NB4 (cell line): ENCODE data around the gene F2RL2.

Source experiments
- POLR2A ChIP-seq: IDR thresholded peaks from 2 replicates; pipeline ENCODE4 v1.6.1; 2011; ENCODE audit warnings: mild to moderate bottlenecking; ENCODE audit not compliant: insufficient read length; ENCODE audit errors: extremely low read depth
- TF ChIP-seq, protein P1 (sequence below): IDR thresholded peaks from one replicate; pipeline ENCODE4 v1.5.1; 2012; ENCODE audit warnings: low read depth, low read length

DNA sequence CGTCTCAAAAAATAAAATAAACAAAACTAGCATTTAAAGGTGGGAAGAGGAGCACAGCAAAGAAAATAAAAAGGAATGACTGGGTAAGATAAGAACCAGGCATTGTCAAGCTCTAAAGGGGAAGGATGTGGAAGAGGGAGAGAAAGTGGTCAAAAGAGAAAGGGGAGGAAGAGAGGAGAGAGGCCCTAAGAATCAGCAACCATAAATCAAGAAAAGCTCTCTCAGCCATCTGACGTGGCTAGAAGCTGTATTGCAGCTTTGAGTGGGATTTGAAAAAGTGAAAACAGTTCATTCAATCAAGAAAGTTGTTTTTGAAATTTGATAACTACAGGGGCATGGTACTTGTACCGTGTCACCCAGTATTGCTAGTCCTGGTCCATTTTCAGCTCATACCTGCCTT lies 47.3 kb upstream of the F2RL2 start:
- TF ChIP-seq, protein P1, sequence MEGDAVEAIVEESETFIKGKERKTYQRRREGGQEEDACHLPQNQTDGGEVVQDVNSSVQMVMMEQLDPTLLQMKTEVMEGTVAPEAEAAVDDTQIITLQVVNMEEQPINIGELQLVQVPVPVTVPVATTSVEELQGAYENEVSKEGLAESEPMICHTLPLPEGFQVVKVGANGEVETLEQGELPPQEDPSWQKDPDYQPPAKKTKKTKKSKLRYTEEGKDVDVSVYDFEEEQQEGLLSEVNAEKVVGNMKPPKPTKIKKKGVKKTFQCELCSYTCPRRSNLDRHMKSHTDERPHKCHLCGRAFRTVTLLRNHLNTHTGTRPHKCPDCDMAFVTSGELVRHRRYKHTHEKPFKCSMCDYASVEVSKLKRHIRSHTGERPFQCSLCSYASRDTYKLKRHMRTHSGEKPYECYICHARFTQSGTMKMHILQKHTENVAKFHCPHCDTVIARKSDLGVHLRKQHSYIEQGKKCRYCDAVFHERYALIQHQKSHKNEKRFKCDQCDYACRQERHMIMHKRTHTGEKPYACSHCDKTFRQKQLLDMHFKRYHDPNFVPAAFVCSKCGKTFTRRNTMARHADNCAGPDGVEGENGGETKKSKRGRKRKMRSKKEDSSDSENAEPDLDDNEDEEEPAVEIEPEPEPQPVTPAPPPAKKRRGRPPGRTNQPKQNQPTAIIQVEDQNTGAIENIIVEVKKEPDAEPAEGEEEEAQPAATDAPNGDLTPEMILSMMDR, result no peak
- no peak for TF ChIP-seq POLR2A
